HepG2 (cell line): ENCODE results near the gene LRPAP1. TPM values are rescaled to one million over a fixed set of nuclear protein-coding genes. Genes with fewer than 3 reads are reported as not detected.

Experiments
- ATAC-seq: fragments of 200-7000 bp; cut with Tn5 transposase; 3 replicates; pipeline ENCODE4 v1.9.1; 2020; ENCODE audit warnings: mild to moderate bottlenecking, moderate library complexity
- BruUV-seq: library from RNA; stranded (reverse); fragments of 400-500 nt; replicated peaks from 2 replicates; lab custom pipeline; 2021; lab: Mats Ljungman, UMichigan
- CTCF ChIA-PET: fragments of 300-600 bp; formaldehyde crosslinking; extraction: SDS; loops from one replicate; lab custom pipeline; 2021; ENCODE audit warnings: low total read pairs, inconsistent platforms, low intra/inter-chr PET ratio; lab: Yijun Ruan, JAX
- POLR2A ChIA-PET: fragments of 350-600 bp; sonication (Branson Sonifier 250); formaldehyde crosslinking; loops from one replicate; lab custom pipeline; 2020; ENCODE audit warnings: antibody characterized with exemption, inconsistent platforms; lab: Yijun Ruan, JAX
- DNase-seq: peaks from one replicate; pipeline ENCODE4 v3.0.0-alpha.2; 2015; ENCODE audit warnings: low spot score
- FAIRE-seq: peaks from 3 replicates; lab custom pipeline; 2011; peaks lifted over from hg19 to GRCh38; lab: Jason Lieb, UNC
- H2AFZ ChIP-seq: one replicate; pipeline ENCODE4 v1.6.1; 2011; ENCODE audit warnings: low read length, inconsistent platforms
- H3K27ac ChIP-seq: fragments of 300-600 bp; 3 replicates; pipeline ENCODE4 v1.8.0; 2011; ENCODE audit warnings: mixed run types, mild to moderate bottlenecking, mixed read lengths, low read length, inconsistent platforms; ENCODE audit not compliant: insufficient read depth; ENCODE audit errors: extremely low read length
- H3K27me3 ChIP-seq, 2 experiments: fragments of 200-600 bp in 1 of 2; 2 replicates in 1 of 2; 3 replicates in 1 of 2; pipeline versions ENCODE4 v1.6.0 to v1.8.0; 2011; ENCODE audit warnings: low read length in 2 of 2, mild to moderate bottlenecking in 2 of 2, moderate library complexity in 2 of 2, inconsistent platforms in 1 of 2; ENCODE audit not compliant: insufficient read depth in 2 of 2, control insufficient read depth in 1 of 2
- H3K36me3 ChIP-seq, 2 experiments: fragments of 200-600 bp in 1 of 2; replicated peaks in 1 of 2; 2 replicates in 1 of 2; 3 replicates in 1 of 2; pipeline versions ENCODE4 v1.5.1 to v1.8.0; 2011; ENCODE audit warnings: low read length in 2 of 2, inconsistent platforms in 1 of 2; ENCODE audit not compliant: insufficient read depth in 2 of 2, control insufficient read depth in 1 of 2
- H3K4me1 ChIP-seq: 2 replicates; pipeline ENCODE4 v1.5.1; 2012; ENCODE audit warnings: low read length, inconsistent platforms; ENCODE audit not compliant: insufficient read depth
- H3K4me2 ChIP-seq: 2 replicates; pipeline ENCODE4 v1.6.0; 2011; ENCODE audit warnings: low read depth, low read length, inconsistent platforms
- H3K4me3 ChIP-seq, 3 experiments: fragments of 200-600 bp in 1 of 3; sonication (generic), shearing (Covaris generic) in 1 of 3; replicated peaks in 1 of 3; 2 replicates each; pipeline ENCODE4 v1.5.1; 2011 to 2016; ENCODE audit warnings: low read length in 3 of 3, inconsistent platforms in 2 of 3, low read depth in 2 of 3, mild to moderate bottlenecking in 2 of 3, control low read depth in 1 of 3, mixed read lengths in 1 of 3; ENCODE audit not compliant: insufficient read depth in 1 of 3
- H3K79me2 ChIP-seq: one replicate; pipeline ENCODE4 v1.6.1; 2011; ENCODE audit warnings: low read length, inconsistent platforms; ENCODE audit not compliant: insufficient read depth
- H3K9ac ChIP-seq: 2 replicates; pipeline ENCODE4 v1.6.0; 2011; ENCODE audit warnings: mild to moderate bottlenecking, low read depth, low read length, inconsistent platforms; ENCODE audit not compliant: insufficient read depth
- H3K9me3 ChIP-seq: 2 replicates; pipeline ENCODE4 v1.5.1; 2012; ENCODE audit warnings: mild to moderate bottlenecking, low read length
- H4K20me1 ChIP-seq: 2 replicates; pipeline ENCODE4 v1.6.0; 2011; ENCODE audit warnings: inconsistent platforms, mild to moderate bottlenecking, low read length, moderate library complexity; ENCODE audit not compliant: insufficient read depth
- ATF1 ChIP-seq: IDR thresholded peaks from 2 replicates; pipeline ENCODE4 v1.6.1; 2016; ENCODE audit warnings: mild to moderate bottlenecking, control low read depth
- EEA1 ChIP-seq: sonication (generic); formaldehyde crosslinking; IDR thresholded peaks from 2 replicates; pipeline ENCODE4 v1.5.1; 2020; ENCODE audit warnings: mild to moderate bottlenecking, missing genetic modification reagents, borderline replicate concordance
- ERF ChIP-seq: IDR thresholded peaks from 2 replicates; pipeline ENCODE4 v1.6.1; 2018; ENCODE audit warnings: missing biosample characterization, missing genetic modification reagents
- FOXO4 ChIP-seq: sonication (generic); formaldehyde crosslinking; conservative IDR thresholded peaks from 2 replicates; pipeline ENCODE4 v1.8.1; 2023; ENCODE audit warnings: missing genetic modification reagents
- JDP2 ChIP-seq: sonication (generic); formaldehyde crosslinking; IDR thresholded peaks from 2 replicates; pipeline ENCODE4 v1.8.1; 2022; ENCODE audit warnings: missing genetic modification reagents, borderline replicate concordance
- PRPF4 ChIP-seq: fragments of 200-400 bp; formaldehyde crosslinking; IDR thresholded peaks from 2 replicates; pipeline ENCODE4 v1.6.1; 2016; ENCODE audit warnings: low read length, low read depth; ENCODE audit not compliant: poor library complexity, severe bottlenecking
- ZNF331 ChIP-seq: sonication (generic); formaldehyde crosslinking; IDR thresholded peaks from 2 replicates; pipeline ENCODE4 v1.4.0; 2020; ENCODE audit warnings: missing genetic modification reagents
- ZNF784 ChIP-seq: sonication (generic); formaldehyde crosslinking; IDR thresholded peaks from 2 replicates; pipeline ENCODE4 v1.5.1; 2020; ENCODE audit warnings: missing genetic modification reagents, mild to moderate bottlenecking, borderline replicate concordance
- ZSCAN22 ChIP-seq: sonication (generic); formaldehyde crosslinking; IDR thresholded peaks from 2 replicates; pipeline ENCODE4 v1.4.0; 2020; ENCODE audit warnings: mild to moderate bottlenecking, missing genetic modification reagents
- WGBS: methylation state at CpG from one replicate; pipeline ENCODE4 v1.1.6; 2017; ENCODE audit warnings: low lambda C conversion rate; 5-methylcytosine and 5-hydroxymethylcytosine counted together
- in situ Hi-C: cut with HindIII; loops from 2 replicates; pipeline ENCODE4 v1.10.0; 2017; ENCODE audit warnings: low pct_unique_long_range_greater_than_20kb; ENCODE audit not compliant: extremely low pct_ligation_motif_present
- intact Hi-C: fragments of 100-400 bp; cut with micrococcal nuclease; formaldehyde crosslinking; loops from one replicate; pipeline ENCODE4 v1.10.0; 2022; ENCODE audit not compliant: unreplicated experiment
- polyA plus RNA-seq, 8 experiments: library from polyadenylated mRNA; depleted of rRNA in 3 of 8; stranded (reverse) in 7 of 8; unstranded in 1 of 8; fragments of >200 nt; fragmentation: Illumina TruSeq in 4 of 8; extraction: Trizol in 4 of 8; gene quantifications; 2 replicates each; pipeline versions ENCODE4 v1.2.1 to v1.2.3, GENCODE V29; 2011 to 2016; ENCODE audit warnings: low read depth in 4 of 8, missing spikeins in 1 of 8, mixed read lengths in 1 of 8; ENCODE audit not compliant: insufficient read depth in 1 of 8
- total RNA-seq, 5 experiments: library from RNA; depleted of rRNA; stranded (reverse); fragments of >200 nt; fragmentation: Illumina TruSeq; extraction: Trizol; gene quantifications; 2 replicates each; pipeline ENCODE4 v1.2.3, GENCODE V29; 2016; ENCODE audit warnings: low read depth in 1 of 5
- TF ChIP-seq, protein P1 (sequence below): sonication (generic); formaldehyde crosslinking; IDR thresholded peaks from 2 replicates; pipeline ENCODE4 v1.5.0; 2020; ENCODE audit warnings: mild to moderate bottlenecking, missing genetic modification reagents
- TF ChIP-seq, protein P2 (sequence below): sonication (generic); formaldehyde crosslinking; IDR thresholded peaks from 2 replicates; pipeline ENCODE4 v1.5.1; 2020; ENCODE audit warnings: missing genetic modification reagents, mild to moderate bottlenecking, borderline replicate concordance

Gene LRPAP1
- total and polyA plus RNA-seq, 2 of the 13 experiments (the other 11 are each of a cell fraction or from before 2014, with no cell fraction given): 153 to 191 TPM

- Histone ChIP-seq H3K9ac (no peak overlapping the region), H4K20me1 (no peaks in the 10 kb centered on the region), H3K36me3 (peaks cover 43 to 66% of the 10 kb centered on the region in 2 experiments), H3K4me1 (no peaks in the 10 kb centered on the region), H3K9me3 (no peaks in the 10 kb centered on the region)
- in situ Hi-C loops (no loop called here), intact Hi-C loops (no loop called here)
- POLR2A ChIA-PET: no interaction called here
- no peak for ATAC-seq
- TF ChIP-seq, protein P1, sequence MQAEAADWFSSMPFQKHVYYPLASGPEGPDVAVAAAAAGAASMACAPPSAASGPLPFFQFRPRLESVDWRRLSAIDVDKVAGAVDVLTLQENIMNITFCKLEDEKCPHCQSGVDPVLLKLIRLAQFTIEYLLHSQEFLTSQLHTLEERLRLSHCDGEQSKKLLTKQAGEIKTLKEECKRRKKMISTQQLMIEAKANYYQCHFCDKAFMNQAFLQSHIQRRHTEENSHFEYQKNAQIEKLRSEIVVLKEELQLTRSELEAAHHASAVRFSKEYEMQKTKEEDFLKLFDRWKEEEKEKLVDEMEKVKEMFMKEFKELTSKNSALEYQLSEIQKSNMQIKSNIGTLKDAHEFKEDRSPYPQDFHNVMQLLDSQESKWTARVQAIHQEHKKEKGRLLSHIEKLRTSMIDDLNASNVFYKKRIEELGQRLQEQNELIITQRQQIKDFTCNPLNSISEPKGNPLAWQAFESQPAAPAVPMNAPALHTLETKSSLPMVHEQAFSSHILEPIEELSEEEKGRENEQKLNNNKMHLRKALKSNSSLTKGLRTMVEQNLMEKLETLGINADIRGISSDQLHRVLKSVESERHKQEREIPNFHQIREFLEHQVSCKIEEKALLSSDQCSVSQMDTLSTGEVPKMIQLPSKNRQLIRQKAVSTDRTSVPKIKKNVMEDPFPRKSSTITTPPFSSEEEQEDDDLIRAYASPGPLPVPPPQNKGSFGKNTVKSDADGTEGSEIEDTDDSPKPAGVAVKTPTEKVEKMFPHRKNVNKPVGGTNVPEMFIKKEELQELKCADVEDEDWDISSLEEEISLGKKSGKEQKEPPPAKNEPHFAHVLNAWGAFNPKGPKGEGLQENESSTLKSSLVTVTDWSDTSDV (CRISPR knock-in tag): no peak
- no peak for TF ChIP-seq PRPF4
- TF ChIP-seq JDP2 (CRISPR knock-in tag): no peak
- TF ChIP-seq ATF1 (CRISPR knock-in tag): no peak
- TF ChIP-seq, protein P2, sequence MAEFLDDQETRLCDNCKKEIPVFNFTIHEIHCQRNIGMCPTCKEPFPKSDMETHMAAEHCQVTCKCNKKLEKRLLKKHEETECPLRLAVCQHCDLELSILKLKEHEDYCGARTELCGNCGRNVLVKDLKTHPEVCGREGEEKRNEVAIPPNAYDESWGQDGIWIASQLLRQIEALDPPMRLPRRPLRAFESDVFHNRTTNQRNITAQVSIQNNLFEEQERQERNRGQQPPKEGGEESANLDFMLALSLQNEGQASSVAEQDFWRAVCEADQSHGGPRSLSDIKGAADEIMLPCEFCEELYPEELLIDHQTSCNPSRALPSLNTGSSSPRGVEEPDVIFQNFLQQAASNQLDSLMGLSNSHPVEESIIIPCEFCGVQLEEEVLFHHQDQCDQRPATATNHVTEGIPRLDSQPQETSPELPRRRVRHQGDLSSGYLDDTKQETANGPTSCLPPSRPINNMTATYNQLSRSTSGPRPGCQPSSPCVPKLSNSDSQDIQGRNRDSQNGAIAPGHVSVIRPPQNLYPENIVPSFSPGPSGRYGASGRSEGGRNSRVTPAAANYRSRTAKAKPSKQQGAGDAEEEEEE (CRISPR knock-in tag): no peak
- no peak for TF ChIP-seq EEA1 (CRISPR knock-in tag)
- TF ChIP-seq ERF (CRISPR knock-in tag): no peak
- TF ChIP-seq ZSCAN22 (CRISPR knock-in tag): no peak
- no peak for TF ChIP-seq ZNF784
- TF ChIP-seq ZNF331 (CRISPR knock-in tag): no peak
- no peak for TF ChIP-seq FOXO4 (CRISPR knock-in tag)
- TF ChIP-seq, all 625 proteins: peak for 0
- no peak for FAIRE-seq
- H3K27me3 ChIP-seq: no peaks in the 10 kb centered on the region
- no peak overlapping the region for H2AFZ ChIP-seq
- WGBS: no CpG with 5 or more reads among the region's 19 CpGs
- peaks cover 3% of the 10 kb centered on the region for H3K79me2 ChIP-seq
- no peak overlapping the region for H3K27ac ChIP-seq
- DNase-seq: no peak
- H3K4me2 ChIP-seq: no peak overlapping the region
- H3K4me3 ChIP-seq: no peak overlapping the region
- CTCF ChIA-PET: no interaction called here
- no TSS peak for BruUV-seq
Observed at GRCh38 chr4:3522651-3523050, 9.6 kb downstream of the LRPAP1 start.
